Measurements from ENCODE around the gene SVEP1. TPM values are rescaled to one million over a fixed set of nuclear protein-coding genes. Genes with fewer than 3 reads are reported as not detected.

The SVEP1 gene
- total and polyA plus RNA-seq, 2 of the 13 experiments (the other 11 are each of a cell fraction or from before 2014, with no cell fraction given): not detected

- intact Hi-C loops (cut with micrococcal nuclease; ENCODE audit: unreplicated experiment): no loop called here
- in situ Hi-C loops (cut with HindIII; ENCODE audit: extremely low pct_ligation_motif_present, low pct_unique_long_range_greater_than_20kb): no loop called here
- Histone ChIP-seq H4K20me1 (ENCODE audit: insufficient read depth, low read length) (no peaks in the 10 kb centered on the region), H3K36me3 (replicated peaks in 1 of 2; ENCODE audit: control insufficient read depth in 1 of 2, insufficient read depth in 2 of 2, low read length in 2 of 2) (no peaks in the 10 kb centered on the region), H3K9me3 (ENCODE audit: low read length) (no peaks in the 10 kb centered on the region), H3K4me3 (replicated peaks in 1 of 3; ENCODE audit: insufficient read depth in 1 of 3, low read depth in 2 of 3, low read length in 3 of 3) (no peak overlapping the region), H3K4me2 (ENCODE audit: low read depth, low read length) (no peak overlapping the region), H3K4me1 (ENCODE audit: insufficient read depth, low read length) (no peaks in the 10 kb centered on the region), H2AFZ (ENCODE audit: low read length) (no peak overlapping the region), H3K27ac (ENCODE audit: extremely low read length, insufficient read depth, low read length) (no peak overlapping the region), H3K27me3 (ENCODE audit: control insufficient read depth in 1 of 2, insufficient read depth in 2 of 2, low read length in 2 of 2) (peaks cover 1 to 7% of the 10 kb centered on the region in 2 experiments; a peak in 1 of 5 replicates), H3K79me2 (ENCODE audit: insufficient read depth, low read length) (no peaks in the 10 kb centered on the region), H3K9ac (ENCODE audit: insufficient read depth, low read depth, low read length) (no peak overlapping the region)
- 6% methylated on average over 3 of the region's 4 CpGs for WGBS (ENCODE audit: low lambda C conversion rate)
- no peak for TF ChIP-seq MXD4 (CRISPR knock-in tag; IDR thresholded peaks at IDR 0.05)
- no peak for ATAC-seq
- ChIA-PET POLR2A (no interaction called here), CTCF (ENCODE audit: low intra/inter-chr PET ratio, low total read pairs) (no interaction called here)
- no TSS peak for BruUV-seq (replicated peaks)
- FAIRE-seq: no peak
- no peak for DNase-seq (ENCODE audit: low spot score)
Measured at GRCh38 chr9:110601098-110601497, 21.6 kb upstream of the SVEP1 start.

DNA sequence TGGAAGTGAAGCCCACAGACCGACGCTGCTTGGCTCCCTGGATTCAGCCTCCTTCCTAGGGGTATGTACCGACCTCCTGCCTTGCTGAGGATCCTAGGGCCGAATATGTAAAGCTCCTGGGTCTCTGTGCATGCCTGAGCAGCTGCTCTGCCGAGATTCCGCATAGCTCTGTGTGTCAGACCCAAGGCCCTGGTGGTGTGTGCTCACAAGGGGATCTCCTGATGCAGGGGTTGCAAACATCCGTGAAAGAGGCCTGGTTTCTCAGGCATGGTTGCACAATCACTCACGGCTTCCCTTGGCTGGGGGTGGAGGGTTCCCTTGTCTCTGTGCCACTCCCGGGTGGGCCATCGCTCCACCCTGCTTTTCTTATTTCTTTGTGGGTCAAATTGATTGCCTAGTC lies 19.9 kb upstream of the SVEP1 start:
- no peak for FAIRE-seq
- Histone ChIP-seq H3K36me3 (replicated peaks in 1 of 2; ENCODE audit: control insufficient read depth in 1 of 2, insufficient read depth in 2 of 2, low read length in 2 of 2) (no peaks in the 10 kb centered on the region), H3K4me3 (replicated peaks in 1 of 3; ENCODE audit: insufficient read depth in 1 of 3, low read depth in 2 of 3, low read length in 3 of 3) (no peak overlapping the region), H3K4me2 (ENCODE audit: low read depth, low read length) (no peak overlapping the region), H3K27me3 (ENCODE audit: control insufficient read depth in 1 of 2, insufficient read depth in 2 of 2, low read length in 2 of 2) (peaks cover 1 to 7% of the 10 kb centered on the region in 2 experiments; a peak in 1 of 5 replicates), H3K4me1 (ENCODE audit: insufficient read depth, low read length) (no peaks in the 10 kb centered on the region), H3K9me3 (ENCODE audit: low read length) (no peaks in the 10 kb centered on the region), H3K79me2 (ENCODE audit: insufficient read depth, low read length) (no peaks in the 10 kb centered on the region), H3K27ac (ENCODE audit: extremely low read length, insufficient read depth, low read length) (no peak overlapping the region), H3K9ac (ENCODE audit: insufficient read depth, low read depth, low read length) (no peak overlapping the region), H2AFZ (ENCODE audit: low read length) (no peak overlapping the region), H4K20me1 (ENCODE audit: insufficient read depth, low read length) (no peaks in the 10 kb centered on the region)
- TF ChIP-seq CEBPB (IDR thresholded peaks at IDR 0.05; ENCODE audit: borderline replicate concordance, low read depth, low read length): peak; percentile 86
- no peak for TF ChIP-seq U2AF1 (optimal IDR thresholded peaks at IDR 0.05; ENCODE audit: low read depth, low read length)
- TF ChIP-seq, protein P1, sequence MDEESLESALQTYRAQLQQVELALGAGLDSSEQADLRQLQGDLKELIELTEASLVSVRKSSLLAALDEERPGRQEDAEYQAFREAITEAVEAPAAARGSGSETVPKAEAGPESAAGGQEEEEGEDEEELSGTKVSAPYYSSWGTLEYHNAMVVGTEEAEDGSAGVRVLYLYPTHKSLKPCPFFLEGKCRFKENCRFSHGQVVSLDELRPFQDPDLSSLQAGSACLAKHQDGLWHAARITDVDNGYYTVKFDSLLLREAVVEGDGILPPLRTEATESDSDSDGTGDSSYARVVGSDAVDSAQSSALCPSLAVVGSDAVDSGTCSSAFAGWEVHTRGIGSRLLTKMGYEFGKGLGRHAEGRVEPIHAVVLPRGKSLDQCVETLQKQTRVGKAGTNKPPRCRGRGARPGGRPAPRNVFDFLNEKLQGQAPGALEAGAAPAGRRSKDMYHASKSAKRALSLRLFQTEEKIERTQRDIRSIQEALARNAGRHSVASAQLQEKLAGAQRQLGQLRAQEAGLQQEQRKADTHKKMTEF (CRISPR knock-in tag; IDR thresholded peaks at IDR 0.05): no peak
- ChIA-PET CTCF (ENCODE audit: low intra/inter-chr PET ratio, low total read pairs) (no interaction called here), POLR2A (no interaction called here)
- WGBS (ENCODE audit: low lambda C conversion rate): 25% methylated on average over 8 of the region's 10 CpGs
- in situ Hi-C loops (cut with HindIII; ENCODE audit: extremely low pct_ligation_motif_present, low pct_unique_long_range_greater_than_20kb): no loop called here
- no TSS peak for BruUV-seq (replicated peaks)
- DNase-seq (ENCODE audit: low spot score): no peak
- no peak for ATAC-seq
- intact Hi-C loops (cut with micrococcal nuclease; ENCODE audit: unreplicated experiment): no loop called here

All from HepG2 (cell line).